ENCODE measurements around the gene MGAT4A.

The MGAT4A gene

GRCh38 chr2:98704499-98705332, 26.2 kb downstream of the MGAT4A start:
- DNase-seq (ENCODE audit: insufficient read length, low spot score), result no peak
- FAIRE-seq, result no peak

GRCh38 chr2:98703738-98704137, 27.2 kb downstream of the MGAT4A start:
- no peak for DNase-seq (ENCODE audit: insufficient read length, low spot score)
- FAIRE-seq, result peak; percentile 69

GRCh38 chr2:98702858-98703620, 27.9 kb downstream of the MGAT4A start:
- no peak for FAIRE-seq
- DNase-seq (ENCODE audit: insufficient read length, low spot score), result no peak

- DNase-seq (ENCODE audit: insufficient read length, low spot score), result no peak
- no peak for FAIRE-seq
These were observed 28.7 kb downstream of the MGAT4A start for GRCh38 chr2:98702127-98702802.

- DNase-seq (ENCODE audit: insufficient read length, low spot score) (no peak), FAIRE-seq (no peak)
These were observed 29.7 kb downstream of the MGAT4A start for GRCh38 chr2:98701230-98701629.

GRCh38 chr2:98698896-98699295, 32.0 kb downstream of the MGAT4A start:
- DNase-seq (ENCODE audit: insufficient read length, low spot score), result no peak
- peak; percentile 9 for FAIRE-seq

GRCh38 chr2:98697651-98698337, 33.1 kb downstream of the MGAT4A start:
- FAIRE-seq (no peak), DNase-seq (ENCODE audit: insufficient read length, low spot score) (no peak)

- FAIRE-seq (no peak), DNase-seq (ENCODE audit: insufficient read length, low spot score) (no peak)
These were observed 34.7 kb downstream of the MGAT4A start for GRCh38 chr2:98696200-98696599.

GRCh38 chr2:98695255-98695654, 35.7 kb downstream of the MGAT4A start:
- peak; percentile 48 for FAIRE-seq
- DNase-seq (ENCODE audit: insufficient read length, low spot score), result no peak

GRCh38 chr2:98693477-98693876, 37.5 kb downstream of the MGAT4A start:
- FAIRE-seq (no peak), DNase-seq (ENCODE audit: insufficient read length, low spot score) (no peak)

GRCh38 chr2:98692090-98693054, 38.6 kb downstream of the MGAT4A start:
- no peak for FAIRE-seq
- no peak for DNase-seq (ENCODE audit: insufficient read length, low spot score)

GRCh38 chr2:98691303-98691702, 39.6 kb downstream of the MGAT4A start:
- no peak for DNase-seq (ENCODE audit: insufficient read length, low spot score)

GRCh38 chr2:98685930-98686887, 44.7 kb downstream of the MGAT4A start:
- FAIRE-seq, result no peak

More at GRCh38 chr2:98691303-98691702, 39.6 kb downstream of the MGAT4A start:
- FAIRE-seq, result peak; percentile 87

GRCh38 chr2:98683728-98684127, 47.2 kb downstream of the MGAT4A start:
- no peak for DNase-seq (ENCODE audit: insufficient read length, low spot score)
- no peak for FAIRE-seq

More at GRCh38 chr2:98685930-98686887, 44.7 kb downstream of the MGAT4A start:
- no peak for DNase-seq (ENCODE audit: insufficient read length, low spot score)

GRCh38 chr2:98676742-98677141, 54.2 kb downstream of the MGAT4A start:
- DNase-seq (ENCODE audit: insufficient read length, low spot score) (no peak), FAIRE-seq (no peak)

GRCh38 chr2:98674233-98674964, 56.5 kb downstream of the MGAT4A start:
- FAIRE-seq (no peak), DNase-seq (ENCODE audit: insufficient read length, low spot score) (no peak)

- FAIRE-seq (no peak), DNase-seq (ENCODE audit: insufficient read length, low spot score) (no peak)
These were observed 61.3 kb downstream of the MGAT4A start for GRCh38 chr2:98669675-98670074.

GRCh38 chr2:98665677-98666076, 65.3 kb downstream of the MGAT4A start:
- FAIRE-seq, result no peak
- DNase-seq (ENCODE audit: insufficient read length, low spot score), result no peak
